ENCODE results near the gene AMBP.

AMBP gene

GRCh38 chr9:114081441-114082016 lies 3.4 kb upstream of the AMBP start:
- intact Hi-C loops (cut with DNase I): loop anchor here (5.0 kb wide), 1 partner anchor 211 kb away; no protein-coding TSS in a partner anchor
- peak in 2 of 42 donors; percentile 19 to 24 for DNase-seq

- peak in 2 of 42 donors; percentile 16 to 22 for DNase-seq
These were observed 2.8 kb upstream of the AMBP start for GRCh38 chr9:114080773-114081440.

GRCh38 chr9:114080195-114080772 lies 2.2 kb upstream of the AMBP start:
- intact Hi-C loops (cut with DNase I): loop anchor here (5.0 kb wide), 1 partner anchor 212 kb away; no protein-coding TSS in a partner anchor
- DNase-seq: no peak

More at GRCh38 chr9:114080773-114081440, 2.8 kb upstream of the AMBP start:
- intact Hi-C loops (cut with DNase I): loop anchor here (5.0 kb wide), 1 partner anchor 211 kb away; no protein-coding TSS in a partner anchor

GRCh38 chr9:114078781-114079156 lies 669 bp upstream of the AMBP start:
- DNase-seq: no peak
- intact Hi-C loops (cut with DNase I): no loop called here

GRCh38 chr9:114077162-114077837 lies 800 bp downstream of the AMBP start:
- intact Hi-C loops (cut with DNase I): no loop called here
- no peak for DNase-seq

- intact Hi-C loops (cut with DNase I): no loop called here
- no peak for DNase-seq
These were observed 1.6 kb downstream of the AMBP start for GRCh38 chr9:114076237-114077161.

GRCh38 chr9:114075602-114076001 lies 2.5 kb downstream of the AMBP start:
- intact Hi-C loops (cut with DNase I): no loop called here
- peak in 1 of 42 donors; percentile 3 for DNase-seq

- intact Hi-C loops (cut with DNase I): no loop called here
- DNase-seq: peak in 34 of 42 donors; percentile 11 to 76 (median 44)
These were observed 5.6 kb downstream of the AMBP start for GRCh38 chr9:114072184-114073140.

GRCh38 chr9:114071197-114071795 lies 6.8 kb downstream of the AMBP start:
- intact Hi-C loops (cut with DNase I): no loop called here
- no peak for DNase-seq

GRCh38 chr9:114070188-114071103 lies 7.7 kb downstream of the AMBP start:
- intact Hi-C loops (cut with DNase I): no loop called here
- DNase-seq: peak in 3 of 42 donors; percentile 21 to 34 (median 26)

- intact Hi-C loops (cut with DNase I): no loop called here
- DNase-seq: peak in 3 of 42 donors; percentile 10 to 29 (median 13)
These were observed 8.5 kb downstream of the AMBP start for GRCh38 chr9:114069476-114070187.

GRCh38 chr9:114065304-114065703 lies 12.8 kb downstream of the AMBP start:
- no peak for DNase-seq
- intact Hi-C loops (cut with DNase I): no loop called here

- peak in 1 of 42 donors; percentile 18 for DNase-seq
- intact Hi-C loops (cut with DNase I): no loop called here
These were observed 16.1 kb downstream of the AMBP start for GRCh38 chr9:114061830-114062474.

GRCh38 chr9:114061292-114061691 lies 16.8 kb downstream of the AMBP start:
- DNase-seq: peak in 1 of 42 donors; percentile 34
- intact Hi-C loops (cut with DNase I): no loop called here

GRCh38 chr9:114060711-114061110 lies 17.4 kb downstream of the AMBP start:
- peak in 1 of 42 donors; percentile 38 for DNase-seq
- intact Hi-C loops (cut with DNase I): no loop called here

Data from head of caudate nucleus (tissue), 42 donors.